Heart right ventricle (tissue), 16 donors: ENCODE measurements around the gene SERPINH1. TPM values are rescaled to one million over a fixed set of nuclear protein-coding genes. Genes with fewer than 3 reads are reported as not detected.

Experiments
- ATAC-seq, 8 donors: fragments of 200-7000 bp; cut with Tn5 transposase; one replicate each; pipeline ENCODE4 v1.9.1; 2020; ENCODE audit warnings: mild to moderate bottlenecking in 8 of 8, moderate library complexity in 8 of 8, moderate number of reproducible peaks in 1 of 8
- DNase-seq, 2 donors: peaks; one replicate each; pipeline ENCODE4 v3.0.0-alpha.2; 2020
- H3K27ac ChIP-seq, 10 donors: fragments of 200-600 bp; sonication (generic) in 2 of 10; one replicate each; pipeline versions ENCODE4 v1.5.0 to v1.8.0; 2020 to 2022; ENCODE audit warnings: mild to moderate bottlenecking in 3 of 10
- H3K27me3 ChIP-seq, 7 donors: fragments of 200-600 bp; one replicate each; pipeline ENCODE4 v1.8.0; 2021 to 2022; ENCODE audit warnings: mild to moderate bottlenecking in 2 of 7
- H3K36me3 ChIP-seq, 9 donors: fragments of 200-600 bp; sonication (generic) in 1 of 9; one replicate each; pipeline versions ENCODE4 v1.5.0 to v1.8.0; 2020 to 2022; ENCODE audit warnings: mild to moderate bottlenecking in 2 of 9
- H3K4me1 ChIP-seq, 9 donors: fragments of 200-600 bp; sonication (generic) in 1 of 9; one replicate each; pipeline versions ENCODE4 v1.5.0 to v1.8.0; 2020 to 2022; ENCODE audit warnings: mild to moderate bottlenecking in 4 of 9
- H3K4me3 ChIP-seq, 10 donors: fragments of 200-600 bp; sonication (generic) in 2 of 10; one replicate each; pipeline versions ENCODE4 v1.5.0 to v1.8.0; 2020 to 2022; ENCODE audit warnings: mild to moderate bottlenecking in 7 of 10, moderate library complexity in 2 of 10
- H3K9me3 ChIP-seq, 11 donors: fragments of 200-600 bp in 10 of 11; sonication (generic) in 2 of 11; one replicate each; pipeline versions ENCODE4 v1.5.0 to v1.8.0; 2013 to 2022; ENCODE audit warnings: mild to moderate bottlenecking in 2 of 11, control low read depth in 1 of 11, moderate library complexity in 1 of 11
- CTCF ChIP-seq, 9 donors: fragments of 200-600 bp; sonication (generic) in 2 of 9; IDR thresholded peaks; one replicate each; pipeline versions ENCODE4 v1.5.0 to v1.8.0; 2021 to 2022; ENCODE audit warnings: antibody characterized with exemption in 9 of 9, mild to moderate bottlenecking in 5 of 9, moderate library complexity in 1 of 9
- WGBS, 2 donors: extraction: QIAGEN DNeasy Blood & Tissue Kit; methylation state at CpG; one replicate each; pipeline ENCODE4 v1.1.7; 2013; ENCODE audit warnings: inconsistent platforms in 1 of 2; 5-methylcytosine and 5-hydroxymethylcytosine counted together
- intact Hi-C, 10 donors: fragments of 100-400 bp; cut with DNase I; formaldehyde crosslinking; loops; one replicate each; pipeline versions ENCODE4 v1.11.1 to v1.14.2; 2022
- polyA plus RNA-seq, 2 donors: library from polyadenylated mRNA; stranded (reverse); fragments of 200-250 nt; gene quantifications; one replicate each; pipeline ENCODE4 v1.2.3, GENCODE V29; 2013
- total RNA-seq, 10 donors: library from RNA; stranded (reverse); fragmentation: NEBNext Ultra II Directional in 3 of 10; extraction: Animal tissue kit (Norgen Biotek cat#: 25700) in 3 of 10; gene quantifications; one replicate each; pipeline versions ENCODE4 v1.2.1 to v1.2.4, GENCODE V29; 2021 to 2023
- donor health status: Arrhythmogenic right ventricular cardiomyopathy.
- donor health status: ischemic (EF 13 %, LVEDD 7.1; RV severe dilation, severe dysfunction).
- donor health status: healthy with polysubstance abuse.
- donor health status: DM: no; HTN: yes; CAD: no.
- donor health status: DM: no; HTN: no; CAD: no.
- donor health status: ischemic (EF 25% LVEDD 6.9; RV normal size, moderate dysfunction).
- donor health status: ischemic (EF 25% LVEDD 5.7; RV mildly dilated, moderate dysfunction).
- donor health status: healthy.
- donor health status: DM: yes; HTN: yes; CAD: no.
- donor health status: Ischemic cardiomyopathy.
- donor health status: ischemic (EF 35%, LVEDD 5.7; RV mildly dilated, moderate dysfunction).
- donor health status: nonischemic (EF 11% LVEDD 7.7; RV severe dilation, severe dysfunction).
- donor health status: DM: yes; HTN: yes; CAD: no.
- donor health status: PGD.
- donor health status: ischemic (EF 29% LVEDD 5.4; RV normal size, mild dysfunction).
- donor health status: nonischemic (EF 23%, LVEDD 6.1; RV moderate dilation, normal function).

SERPINH1 gene
- total and polyA plus RNA-seq, 12 donors, result 31.8 to 218 (median 53.2) TPM

- ATAC-seq, result peak in 1 of 8 donors; percentile 16
- peak overlapping the region in 4 of 10 donors; percentile 31 to 71 (median 52) for H3K27ac ChIP-seq
- H3K9me3 ChIP-seq, result no peaks in the 10 kb centered on the region
- peak in 1 of 2 donors; percentile 33 for DNase-seq
- peak overlapping the region; percentile 65 to 98 (median 76) for H3K4me3 ChIP-seq
- TF ChIP-seq CTCF (IDR thresholded peaks at IDR 0.05), result no peak
- intact Hi-C loops, result loop anchor here in 2 of 10 donors (5.0 to 10.0 kb wide), 2 partner anchors 123 to 240 kb away; no protein-coding TSS in a partner anchor
- H3K4me1 ChIP-seq, result peaks cover 3 to 43% (median 23%) of the 10 kb centered on the region in 9 donors
- no peaks in the 10 kb centered on the region for H3K36me3 ChIP-seq
- H3K27me3 ChIP-seq, result peaks cover 0 to 22% (median 0%) of the 10 kb centered on the region in 7 donors
- WGBS, 2 donors, result 8% methylated on average over 51 of the region's 51 CpGs
Measured at GRCh38 chr11:75524665-75525432, 37.2 kb upstream of the SERPINH1 start.

- H3K9me3 ChIP-seq, result no peaks in the 10 kb centered on the region
- H3K4me3 ChIP-seq, result peak within 1 kb of the TSS; percentile 65 to 98 (median 76)
- H3K27ac ChIP-seq, result peak within 1 kb of the TSS in 6 of 10 donors; percentile 31 to 71 (median 47)
- H3K36me3 ChIP-seq, result no peaks in the 10 kb centered on the region
- TF ChIP-seq CTCF (IDR thresholded peaks at IDR 0.05), result peak; percentile 17 to 79 (median 57)
- H3K4me1 ChIP-seq, result peaks cover 3 to 38% (median 23%) of the 10 kb centered on the region in 9 donors
- ATAC-seq (peak; percentile 95 to 98 (median 96)), DNase-seq (peak; percentile 80 to 83)
- WGBS, 2 donors, result 0 to 1% methylated on average over 78 to 99 of the region's 99 CpGs
- intact Hi-C loops, result loop anchor here in 2 of 10 donors (5.0 to 10.0 kb wide), 2 partner anchors 123 to 241 kb away; no protein-coding TSS in a partner anchor
- peaks cover 0 to 22% (median 0%) of the 10 kb centered on the region in 7 donors for H3K27me3 ChIP-seq
Measured at GRCh38 chr11:75525433-75526191, 36.4 kb upstream of the SERPINH1 start, which contains the start of gene GDPD5. GDPD5 (minus strand) TSS chr11:75525941; CDS start chr11:75477735, 48,206 bp downstream.

GRCh38 chr11:75526192-75526541, 35.9 kb upstream of the SERPINH1 start:
- no peak for TF ChIP-seq CTCF (IDR thresholded peaks at IDR 0.05)
- peak overlapping the region in 4 of 10 donors; percentile 22 to 55 (median 47) for H3K27ac ChIP-seq
- ATAC-seq (peak in 3 of 8 donors; percentile 1 to 15 (median 7)), DNase-seq (no peak)
- 2 to 3% methylated on average over 16 to 21 of the region's 21 CpGs for WGBS, 2 donors
- peaks cover 3 to 36% (median 23%) of the 10 kb centered on the region in 9 donors for H3K4me1 ChIP-seq
- no peaks in the 10 kb centered on the region for H3K36me3 ChIP-seq
- peaks cover 0 to 22% (median 0%) of the 10 kb centered on the region in 7 donors for H3K27me3 ChIP-seq
- H3K4me3 ChIP-seq, result peak overlapping the region; percentile 65 to 98 (median 76)
- intact Hi-C loops, result loop anchor here in 2 of 10 donors (5.0 to 10.0 kb wide), 2 partner anchors 124 to 241 kb away; no protein-coding TSS in a partner anchor
- no peaks in the 10 kb centered on the region for H3K9me3 ChIP-seq

- WGBS, 2 donors, result 97% methylated on average over 5 of the region's 5 CpGs
- H3K9me3 ChIP-seq, result no peaks in the 10 kb centered on the region
- DNase-seq (no peak), ATAC-seq (no peak)
- no peak overlapping the region for H3K27ac ChIP-seq
- intact Hi-C loops, result loop anchor here in 2 of 10 donors (5.0 to 10.0 kb wide), 2 partner anchors 125 to 242 kb away; no protein-coding TSS in a partner anchor
- no peak overlapping the region for H3K4me3 ChIP-seq
- H3K36me3 ChIP-seq, result no peaks in the 10 kb centered on the region
- H3K27me3 ChIP-seq, result peaks cover 0 to 22% (median 0%) of the 10 kb centered on the region in 7 donors
- peaks cover 3 to 36% (median 24%) of the 10 kb centered on the region in 9 donors for H3K4me1 ChIP-seq
- no peak for TF ChIP-seq CTCF (IDR thresholded peaks at IDR 0.05)
Measured at GRCh38 chr11:75527130-75527529, 34.9 kb upstream of the SERPINH1 start.
